Sigmoid colon (tissue), 7 donors: Measurements from ENCODE around the gene CNPY1. TPM values are rescaled to one million over a fixed set of nuclear protein-coding genes. Genes with fewer than 3 reads are reported as not detected.

Experiments
- DNase-seq: peaks from one replicate; pipeline ENCODE4 v3.0.0-alpha.2; 2019
- H3K27ac ChIP-seq, 4 donors: fragments of 200-600 bp; sonication (generic); one replicate each; pipeline ENCODE4 v1.5.1; 2016 to 2019; ENCODE audit warnings: mild to moderate bottlenecking in 1 of 4
- H3K27me3 ChIP-seq, 3 donors: fragments of 200-600 bp; sonication (generic); one replicate each; pipeline ENCODE4 v1.5.1; 2019; ENCODE audit warnings: mild to moderate bottlenecking in 1 of 3
- H3K36me3 ChIP-seq, 4 donors: fragments of 200-600 bp; sonication (generic); one replicate each; pipeline ENCODE4 v1.5.1; 2016 to 2019
- H3K4me1 ChIP-seq, 4 donors: fragments of 200-600 bp; sonication (generic); one replicate each; pipeline ENCODE4 v1.5.1; 2017 to 2019
- H3K4me3 ChIP-seq, 4 donors: fragments of 200-600 bp; sonication (generic); one replicate each; pipeline ENCODE4 v1.5.1; 2017 to 2019; ENCODE audit warnings: mild to moderate bottlenecking in 2 of 4, moderate library complexity in 1 of 4
- H3K9me3 ChIP-seq, 4 donors: fragments of 200-600 bp in 3 of 4; sonication (generic) in 3 of 4; one replicate each; pipeline versions ENCODE4 v1.5.1 to v1.6.1; 2013 to 2019
- CTCF ChIP-seq, 4 experiments: fragments of 450-650 bp in 3 of 4; fragments of 200-600 bp in 1 of 4; IDR thresholded peaks; one replicate each; pipeline ENCODE4 v1.5.1; 2016 to 2019; ENCODE audit warnings: antibody characterized with exemption in 4 of 4, mild to moderate bottlenecking in 3 of 4, moderate library complexity in 2 of 4
- EP300 ChIP-seq, 4 donors: sonication (generic); formaldehyde crosslinking; IDR thresholded peaks; one replicate each; pipeline ENCODE4 v1.6.1; 2017; ENCODE audit warnings: antibody characterized with exemption in 4 of 4
- POLR2A ChIP-seq, 2 donors: fragments of 450-650 bp; IDR thresholded peaks; one replicate each; pipeline ENCODE4 v1.6.1; 2016; ENCODE audit warnings: antibody characterized with exemption in 2 of 2, mild to moderate bottlenecking in 2 of 2, moderate library complexity in 2 of 2
- POLR2AphosphoS5 ChIP-seq, 4 donors: sonication (generic); formaldehyde crosslinking; IDR thresholded peaks; one replicate each; pipeline ENCODE4 v1.6.1; 2017; ENCODE audit warnings: antibody characterized with exemption in 4 of 4
- WGBS, 2 donors: extraction: QIAGEN DNeasy Blood & Tissue Kit; methylation state at CpG; one replicate each; pipeline ENCODE4 v1.1.7; 2013; 5-methylcytosine and 5-hydroxymethylcytosine counted together
- intact Hi-C: fragments of 100-400 bp; cut with DNase I; formaldehyde crosslinking; loops from one replicate; pipeline ENCODE4 v1.15.1; 2023
- polyA plus RNA-seq, 3 donors: library from polyadenylated mRNA; stranded (reverse); fragments of 200-250 nt; gene quantifications; one replicate each; pipeline ENCODE4 v1.2.3, GENCODE V29; 2013
- total RNA-seq, 4 donors: library from RNA; depleted of rRNA; stranded (reverse); fragments of >200 nt; gene quantifications; one replicate each; pipeline ENCODE4 v1.1.0, GENCODE V29; 2016
- donor health status: healthy with polysubstance abuse.
- donor health status: Bipolar disorder and iron deficiency.
- donor health status: healthy.

Gene CNPY1
- total and polyA plus RNA-seq, 7 donors, result not detected

- no peaks in the 10 kb centered on the region for H3K9me3 ChIP-seq
- no peak for TF ChIP-seq POLR2A (IDR thresholded peaks at IDR 0.05)
- no peak for TF ChIP-seq POLR2AphosphoS5 (IDR thresholded peaks at IDR 0.05)
- no peak for TF ChIP-seq CTCF (IDR thresholded peaks at IDR 0.05)
- no peak for TF ChIP-seq EP300 (IDR thresholded peaks at IDR 0.05)
- H3K4me1 ChIP-seq, result peaks cover 0 to 5% (median 0%) of the 10 kb centered on the region in 4 donors
- 72 to 80% methylated on average over 20 of the region's 20 CpGs for WGBS, 2 donors
- no peak overlapping the region for H3K4me3 ChIP-seq
- intact Hi-C loops, result no loop called here
- no peaks in the 10 kb centered on the region for H3K36me3 ChIP-seq
- DNase-seq, result no peak
- peaks cover 0 to 29% (median 5%) of the 10 kb centered on the region in 3 donors for H3K27me3 ChIP-seq
- H3K27ac ChIP-seq, result no peak overlapping the region
Measured at GRCh38 chr7:155590215-155591018, 44.1 kb upstream of the CNPY1 start.

GRCh38 chr7:155589001-155589980 is 42.9 kb upstream of the CNPY1 start:
- no peak overlapping the region for H3K4me3 ChIP-seq
- peaks cover 0 to 27% (median 5%) of the 10 kb centered on the region in 3 donors for H3K27me3 ChIP-seq
- no peak overlapping the region for H3K27ac ChIP-seq
- intact Hi-C loops, result no loop called here
- WGBS, 2 donors, result 89 to 90% methylated on average over 29 of the region's 29 CpGs
- no peak for DNase-seq
- peaks cover 0 to 16% (median 0%) of the 10 kb centered on the region in 4 donors for H3K4me1 ChIP-seq
- no peaks in the 10 kb centered on the region for H3K36me3 ChIP-seq
- TF ChIP-seq POLR2AphosphoS5 (IDR thresholded peaks at IDR 0.05) (no peak), POLR2A (IDR thresholded peaks at IDR 0.05) (no peak), CTCF (IDR thresholded peaks at IDR 0.05) (no peak), EP300 (IDR thresholded peaks at IDR 0.05) (no peak)
- H3K9me3 ChIP-seq, result no peaks in the 10 kb centered on the region

- Histone ChIP-seq H3K4me1 (peaks cover 0 to 17% (median 0%) of the 10 kb centered on the region in 4 donors), H3K27me3 (peaks cover 0 to 31% (median 5%) of the 10 kb centered on the region in 3 donors), H3K9me3 (no peaks in the 10 kb centered on the region), H3K4me3 (no peak overlapping the region), H3K27ac (no peak overlapping the region), H3K36me3 (no peaks in the 10 kb centered on the region)
- DNase-seq, result no peak
- intact Hi-C loops, result no loop called here
- TF ChIP-seq CTCF (IDR thresholded peaks at IDR 0.05) (no peak), POLR2AphosphoS5 (IDR thresholded peaks at IDR 0.05) (no peak), EP300 (IDR thresholded peaks at IDR 0.05) (no peak), POLR2A (IDR thresholded peaks at IDR 0.05) (no peak)
- 88 to 91% methylated on average over 10 of the region's 10 CpGs for WGBS, 2 donors
Measured at GRCh38 chr7:155588468-155588998, 42.2 kb upstream of the CNPY1 start.

GRCh38 chr7:155587486-155587885 is 41.1 kb upstream of the CNPY1 start:
- 91 to 95% methylated on average over 10 of the region's 10 CpGs for WGBS, 2 donors
- Histone ChIP-seq H3K27ac (no peak overlapping the region), H3K36me3 (no peaks in the 10 kb centered on the region), H3K9me3 (no peaks in the 10 kb centered on the region), H3K4me1 (peaks cover 0 to 17% (median 0%) of the 10 kb centered on the region in 4 donors), H3K4me3 (no peak overlapping the region), H3K27me3 (peaks cover 0 to 31% (median 5%) of the 10 kb centered on the region in 3 donors)
- no peak for TF ChIP-seq POLR2A (IDR thresholded peaks at IDR 0.05)
- TF ChIP-seq EP300 (IDR thresholded peaks at IDR 0.05), result no peak
- no peak for TF ChIP-seq POLR2AphosphoS5 (IDR thresholded peaks at IDR 0.05)
- no peak for TF ChIP-seq CTCF (IDR thresholded peaks at IDR 0.05)
- no peak for DNase-seq
- intact Hi-C loops, result no loop called here
